HG03045 (cell line): ENCODE data around the gene TARS3.
"Not testable (repeated sequence)": the region's sequence is repeated elsewhere in the genome, so short reads cannot be mapped to it uniquely, and the experiment has no call there.

ENCODE experiments used
- ATAC-seq: cut with Tn5 transposase; IDR thresholded peaks from one replicate; pipeline ENCODE4 v1.9.1; 2021; ENCODE audit warnings: mild to moderate bottlenecking, moderate library complexity; ENCODE audit not compliant: unreplicated experiment

The TARS3 gene

DNA sequence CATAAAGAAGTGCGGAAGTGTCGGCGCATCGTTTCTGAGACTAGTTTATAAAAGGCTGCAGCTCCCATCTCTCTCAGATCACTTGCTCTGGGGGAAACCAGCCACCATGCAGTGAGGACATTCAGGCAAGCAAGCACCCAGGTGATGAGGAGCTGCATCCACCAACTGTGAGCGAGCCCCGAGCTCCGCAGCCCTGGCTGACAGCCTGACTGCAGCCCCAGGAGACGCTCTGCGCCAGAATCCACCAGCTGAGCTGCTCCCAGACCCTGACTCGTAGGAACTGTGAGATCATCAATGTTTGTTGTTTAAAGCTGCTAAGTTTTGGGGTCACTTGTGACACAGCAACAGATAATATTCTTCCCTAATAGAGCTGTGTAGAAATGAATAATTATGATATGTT lies 67.1 kb downstream of the TARS3 start:
- no peak for ATAC-seq

DNA sequence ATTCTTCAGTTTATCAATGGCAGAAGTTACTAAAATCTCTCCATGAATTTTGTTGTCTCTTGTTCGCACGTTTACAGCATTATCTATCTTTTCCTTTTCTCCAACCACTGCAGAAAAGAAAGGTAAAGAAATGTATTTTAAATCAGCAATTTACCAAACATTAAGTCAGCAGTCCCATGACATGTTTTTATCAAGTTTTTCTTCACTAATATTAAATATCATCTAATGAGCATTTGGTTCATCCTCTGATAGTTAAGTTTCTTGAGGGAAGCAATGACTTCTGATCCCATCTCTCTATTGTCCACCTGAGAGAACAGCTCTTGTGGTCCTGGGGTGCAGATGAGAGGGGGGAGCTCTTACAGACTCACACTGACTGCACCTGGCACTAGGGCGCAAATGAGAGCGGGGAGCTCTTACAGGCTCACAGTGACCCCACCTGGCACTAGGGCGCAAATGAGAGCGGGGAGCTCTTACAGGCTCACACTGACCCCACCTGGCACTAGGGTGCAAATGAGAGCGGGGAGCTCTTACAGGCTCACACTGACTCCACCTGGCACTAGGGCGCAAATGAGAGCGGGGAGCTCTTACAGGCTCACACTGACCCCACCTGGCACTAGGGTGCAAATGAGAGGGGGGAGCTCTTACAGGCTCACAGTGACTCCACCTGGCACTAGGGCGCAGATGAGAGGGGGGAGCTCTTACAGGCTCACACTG lies 69.5 kb downstream of the TARS3 start:
- ATAC-seq, result not testable (repeated sequence)

DNA sequence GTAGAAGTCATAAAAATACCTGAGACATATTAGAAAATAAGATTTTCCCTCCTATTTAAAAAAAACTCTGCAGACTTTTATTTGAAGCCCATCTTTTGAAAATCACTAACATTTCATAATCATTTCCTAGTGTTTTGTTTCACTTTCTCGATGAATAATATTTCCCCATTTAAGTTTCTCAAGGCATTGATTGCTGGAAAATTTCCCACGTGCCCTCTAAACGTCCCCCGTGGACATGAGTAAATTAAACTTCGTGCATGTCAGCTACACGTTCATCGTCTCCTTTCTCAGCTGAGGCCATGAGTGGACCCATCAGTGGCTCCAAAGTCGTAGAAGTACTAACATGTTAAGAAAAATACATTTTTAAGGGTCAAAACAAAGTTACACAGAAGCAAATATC lies 70.1 kb downstream of the TARS3 start:
- no peak for ATAC-seq

DNA sequence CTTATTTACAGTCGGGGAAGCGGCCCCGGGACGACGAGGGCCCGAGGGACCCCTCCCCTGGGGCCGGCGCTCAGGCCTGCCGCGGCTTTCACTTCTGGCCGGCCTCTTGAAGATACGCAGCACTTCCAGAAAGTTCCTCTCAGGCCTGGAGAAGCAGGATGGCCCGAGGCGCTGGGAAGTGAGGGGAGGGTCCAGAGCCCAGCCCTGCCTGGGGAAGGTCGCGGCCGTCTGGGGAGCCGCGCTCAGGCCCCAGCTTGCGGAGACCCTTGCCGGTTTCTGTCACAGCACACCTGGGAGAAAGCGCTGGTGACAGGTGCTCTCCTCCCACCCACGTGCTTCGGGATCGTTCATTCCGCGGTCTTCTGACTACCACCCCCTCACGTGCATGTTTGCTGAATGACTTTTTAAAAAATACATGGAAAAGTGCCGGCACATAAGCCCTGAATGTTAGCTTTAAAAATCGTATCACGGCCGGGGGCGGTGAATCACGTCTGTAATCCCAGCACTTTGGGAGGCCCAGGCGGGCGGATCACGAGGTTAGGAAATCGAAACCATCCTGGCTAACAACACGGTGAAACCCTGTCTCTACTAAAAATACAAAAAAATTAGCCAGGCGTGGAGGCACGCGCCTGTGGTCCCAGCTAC lies 71.4 kb downstream of the TARS3 start:
- no peak for ATAC-seq

DNA sequence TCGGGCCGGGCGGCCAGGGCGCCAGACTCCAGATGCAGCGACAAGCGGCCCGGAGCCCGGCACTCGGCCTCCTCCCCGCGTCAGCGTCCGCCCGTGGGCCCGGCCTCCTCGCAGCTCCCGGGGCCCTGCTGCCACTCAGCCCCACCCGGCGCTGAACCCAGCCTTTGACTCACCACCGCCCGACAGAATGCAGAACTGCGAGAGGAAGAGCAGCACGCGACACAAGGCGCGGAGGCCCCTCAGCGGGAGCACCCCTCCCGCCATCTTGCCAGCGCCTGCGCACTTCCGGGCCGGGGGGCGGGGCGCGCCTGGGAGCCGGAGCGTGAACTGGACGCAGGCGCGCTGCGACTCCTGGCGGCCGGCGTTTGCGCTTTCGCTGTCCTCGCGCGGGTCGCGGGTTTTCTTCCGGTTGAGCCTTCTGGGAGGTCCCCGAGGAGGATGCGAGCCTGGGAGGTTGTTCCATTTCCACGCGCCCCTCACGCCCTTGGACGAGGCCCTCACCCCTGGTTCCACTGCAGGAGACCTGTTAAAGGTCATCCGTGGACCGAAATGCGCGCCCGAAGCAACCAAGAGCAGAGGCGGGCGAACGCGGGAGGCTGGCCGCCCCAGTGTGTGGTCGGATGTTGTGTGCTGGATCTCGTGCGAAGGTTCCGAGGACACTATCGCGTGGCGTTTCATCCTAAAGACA lies 72.0 kb downstream of the TARS3 start, which contains the start of gene TM2D3:
TSS of gene TM2D3 (minus strand) at position 284 of the 688 bp plus-strand sequence. CDS start at position 264, 20 bp downstream.
- ATAC-seq, result peak; percentile 88

DNA sequence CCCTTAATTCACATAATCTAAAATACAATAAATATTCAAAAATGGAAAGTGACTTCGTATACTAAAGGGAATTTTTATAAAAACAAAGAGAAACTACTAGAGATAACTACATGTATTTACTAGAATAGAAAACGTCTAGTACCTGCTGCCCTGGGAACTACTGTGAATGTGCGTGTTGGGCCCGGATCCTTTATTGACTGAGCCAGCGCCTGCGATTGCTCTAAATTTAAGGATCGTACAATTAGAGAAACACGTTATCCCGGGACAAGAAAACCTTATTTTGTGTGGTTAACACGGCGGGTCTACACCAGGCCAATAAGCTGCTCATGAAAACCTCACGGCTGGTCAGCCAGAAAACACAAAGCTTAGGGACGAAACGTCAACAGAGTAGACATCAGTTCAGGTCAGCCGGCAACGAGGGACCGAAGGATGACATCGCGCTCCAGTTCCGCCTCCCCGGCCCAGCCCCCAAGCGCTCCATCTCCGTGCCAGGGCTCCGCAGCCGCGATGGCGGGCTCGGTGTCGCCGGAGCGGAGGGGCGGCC lies 72.6 kb downstream of the TARS3 start:
- ATAC-seq, result peak; percentile 49

DNA sequence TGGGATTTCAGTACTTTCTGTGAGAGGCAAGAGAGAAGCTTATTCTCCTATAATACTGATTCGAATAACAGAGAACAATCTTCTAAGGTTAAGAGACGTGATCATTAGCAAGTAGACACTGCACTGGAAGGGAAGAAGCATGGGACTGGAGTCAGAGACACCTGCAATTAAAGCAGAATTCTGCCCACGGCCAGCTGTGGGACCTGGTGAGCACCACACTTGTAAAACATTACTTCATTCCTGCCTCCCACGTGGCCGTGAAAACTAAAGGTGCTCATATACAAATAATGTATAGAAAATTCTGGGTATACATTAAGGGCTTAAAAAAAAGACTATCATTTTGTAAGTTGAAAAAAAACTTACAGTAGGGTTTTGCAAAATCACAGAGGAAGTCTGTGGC lies 74.1 kb downstream of the TARS3 start:
- ATAC-seq, result no peak

DNA sequence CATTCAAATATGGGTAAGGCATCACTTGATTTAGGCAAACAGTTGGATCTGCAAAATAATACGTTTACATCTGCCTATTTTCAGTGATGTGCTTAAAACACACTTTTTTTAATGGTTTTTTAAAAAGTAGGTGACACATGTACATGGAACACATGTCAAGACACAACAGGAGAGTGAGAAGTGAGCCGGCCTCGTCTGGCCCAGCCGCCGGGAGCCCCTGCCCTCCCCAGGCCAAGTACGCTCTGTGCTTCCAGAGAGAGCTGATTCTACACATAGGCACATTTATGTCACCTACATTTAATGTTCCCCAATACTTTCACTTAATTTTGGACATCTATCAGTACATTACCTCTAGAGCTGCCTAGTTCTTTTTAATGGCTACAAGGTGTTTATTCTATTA lies 75.9 kb downstream of the TARS3 start:
- ATAC-seq, result no peak

DNA sequence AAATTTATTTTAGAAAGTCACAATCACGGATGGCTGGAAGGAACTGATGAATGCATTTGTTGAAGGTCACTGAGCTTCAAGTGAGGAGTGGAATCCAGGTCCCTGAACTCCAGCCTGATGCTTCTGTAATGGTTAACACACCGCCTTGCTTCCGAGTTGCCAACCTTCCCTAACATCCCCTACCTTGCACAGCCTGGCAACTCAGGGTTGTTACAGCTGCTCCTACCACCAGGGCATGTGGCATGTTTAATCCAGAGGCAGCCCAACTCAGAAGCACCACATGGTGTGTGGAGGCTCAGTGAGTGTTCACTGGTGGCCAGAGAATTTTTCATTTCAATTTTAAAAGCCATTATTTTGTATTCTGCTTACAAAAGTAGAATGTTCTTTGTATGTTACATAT lies 77.0 kb downstream of the TARS3 start:
- no peak for ATAC-seq

DNA sequence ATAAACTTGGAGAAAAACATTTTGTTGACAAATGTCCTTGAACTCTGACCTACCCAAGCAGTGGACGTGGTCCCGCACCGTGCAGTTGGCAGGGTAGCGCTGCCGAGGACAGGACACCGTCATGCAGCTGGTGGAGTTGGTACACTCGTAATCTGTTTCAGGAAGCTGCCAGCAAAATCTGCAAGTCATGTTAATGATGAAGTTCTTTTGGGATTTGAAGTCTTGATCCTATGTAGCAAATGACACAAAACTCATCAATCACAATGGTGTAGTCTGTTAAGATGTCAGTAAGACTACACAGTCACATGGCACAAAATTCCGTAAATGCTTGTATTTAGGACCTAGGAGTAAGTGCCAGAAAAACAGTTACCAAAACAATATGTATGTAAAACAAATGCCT lies 77.6 kb downstream of the TARS3 start:
- no peak for ATAC-seq

DNA sequence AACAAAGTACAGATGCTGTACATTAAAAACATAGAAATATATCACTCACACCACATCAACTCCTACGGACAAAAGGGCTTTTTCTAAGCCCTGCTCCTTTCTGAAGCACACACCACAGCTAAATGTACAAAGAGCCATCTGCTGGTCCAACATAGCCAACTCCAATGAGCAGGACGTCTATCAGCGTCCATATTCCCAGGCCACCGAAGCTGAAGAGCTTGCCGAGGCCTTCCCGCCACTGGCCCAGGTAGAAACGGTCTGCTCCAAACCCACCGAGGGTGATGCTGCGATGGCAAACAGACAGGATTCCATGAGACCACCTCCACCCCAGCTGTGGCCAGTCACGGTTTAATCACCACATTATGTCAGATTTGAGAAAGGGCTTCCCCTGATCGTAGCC lies 81.9 kb downstream of the TARS3 start:
- no peak for ATAC-seq

DNA sequence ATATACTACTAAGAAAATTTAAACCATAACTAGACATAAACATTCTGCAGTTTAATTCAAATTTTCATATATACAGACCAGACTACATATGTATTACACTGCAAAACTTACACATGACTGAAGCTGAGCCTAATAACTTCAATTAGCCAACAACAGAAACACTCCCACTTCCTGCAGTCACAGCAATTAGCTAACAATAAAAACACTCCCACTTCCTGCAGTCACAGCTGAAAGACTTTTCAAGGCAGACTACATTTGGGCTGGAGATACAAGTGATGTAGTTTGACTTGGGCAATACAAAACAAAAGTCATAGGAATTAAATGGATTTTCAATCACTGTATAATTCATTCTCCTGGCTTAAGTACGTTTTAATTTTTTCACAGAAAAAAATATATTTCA lies 82.4 kb downstream of the TARS3 start:
- ATAC-seq, result no peak

DNA sequence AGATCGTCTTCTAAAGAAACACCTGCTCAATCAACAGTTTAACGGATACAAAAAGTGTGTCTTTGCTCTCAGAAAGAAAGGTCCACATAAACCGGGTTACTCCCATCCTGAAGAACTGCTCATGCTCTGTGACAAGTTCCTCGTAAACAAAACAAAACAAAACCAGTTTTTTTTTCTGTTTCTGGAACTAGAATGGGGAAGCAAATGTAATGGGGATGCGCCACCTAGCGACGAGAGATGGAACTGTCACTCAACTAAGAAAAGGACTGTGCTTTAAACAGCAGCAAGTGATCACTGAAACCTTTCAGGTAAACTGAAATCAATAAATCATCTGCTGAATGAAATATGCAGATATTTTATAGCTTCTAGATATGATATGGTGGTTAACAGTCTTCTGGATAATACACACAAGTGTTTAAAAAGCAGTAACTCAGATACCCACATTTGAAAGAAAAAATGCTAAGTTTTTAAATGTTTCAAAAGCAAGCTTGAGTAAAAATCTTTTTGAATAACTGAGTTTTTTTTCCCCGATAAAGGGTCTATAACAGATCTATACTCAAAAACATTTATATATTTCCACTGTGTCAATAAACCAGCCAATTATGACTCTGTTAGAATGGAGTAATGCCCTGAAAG lies 83.0 kb downstream of the TARS3 start:
- ATAC-seq, result peak; percentile 60

DNA sequence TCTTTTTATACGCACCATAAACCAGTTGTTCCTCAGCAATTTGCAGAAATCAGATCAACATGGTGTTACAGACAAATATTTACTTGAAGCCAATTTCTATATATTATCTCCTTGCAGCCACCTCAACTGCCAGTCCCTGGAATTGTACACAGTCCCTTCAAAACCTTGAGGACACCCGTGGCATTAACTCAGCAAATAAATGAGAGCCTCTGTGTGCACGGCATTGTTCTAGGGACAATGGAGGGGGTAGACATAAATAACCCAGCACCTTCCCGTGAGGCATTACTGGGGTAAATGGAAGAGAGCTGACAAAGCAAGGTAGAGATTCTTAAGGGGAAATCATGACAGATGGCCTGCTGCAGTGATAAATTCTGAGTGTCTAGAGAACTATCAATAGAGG lies 84.6 kb downstream of the TARS3 start:
- ATAC-seq, result no peak

DNA sequence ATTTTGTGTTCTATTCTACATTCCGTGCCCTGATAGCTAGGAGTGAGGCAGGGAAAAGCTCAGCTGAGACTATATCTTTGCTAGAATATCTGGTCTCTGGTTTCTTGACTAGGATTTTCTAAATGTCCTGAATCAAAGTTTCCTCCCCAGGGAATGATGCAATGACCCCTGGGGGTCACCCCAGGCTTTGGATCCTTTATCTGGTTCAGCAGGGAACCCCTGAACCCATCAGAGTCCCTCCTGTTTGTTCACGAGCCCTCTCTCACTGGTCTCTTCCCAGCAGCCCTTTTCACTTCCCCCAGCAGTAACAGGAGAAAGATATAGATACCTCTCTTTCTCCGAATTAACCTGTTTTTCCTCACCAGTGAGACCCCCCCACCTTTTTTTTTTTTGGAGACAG lies 86.4 kb downstream of the TARS3 start:
- no peak for ATAC-seq

DNA sequence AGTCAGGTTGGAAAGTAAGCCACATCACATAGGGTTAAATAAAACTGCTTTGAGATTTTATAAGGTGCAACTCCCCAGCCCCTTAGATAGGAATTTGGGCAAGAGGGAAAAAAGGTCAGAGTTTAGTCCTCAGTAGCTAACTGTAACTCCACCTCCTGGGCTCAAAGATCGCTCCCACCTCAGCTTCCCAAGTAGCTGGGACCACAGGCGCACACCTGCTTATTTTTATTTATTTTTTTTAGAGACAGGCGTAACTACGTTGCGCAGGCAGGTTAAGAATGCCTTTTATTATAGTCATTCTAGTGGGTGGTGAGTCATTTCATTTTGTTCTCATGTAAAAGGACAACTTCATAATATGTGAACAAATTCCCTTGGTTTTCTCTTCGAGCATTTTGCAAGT lies 86.8 kb downstream of the TARS3 start:
- ATAC-seq, result no peak

DNA sequence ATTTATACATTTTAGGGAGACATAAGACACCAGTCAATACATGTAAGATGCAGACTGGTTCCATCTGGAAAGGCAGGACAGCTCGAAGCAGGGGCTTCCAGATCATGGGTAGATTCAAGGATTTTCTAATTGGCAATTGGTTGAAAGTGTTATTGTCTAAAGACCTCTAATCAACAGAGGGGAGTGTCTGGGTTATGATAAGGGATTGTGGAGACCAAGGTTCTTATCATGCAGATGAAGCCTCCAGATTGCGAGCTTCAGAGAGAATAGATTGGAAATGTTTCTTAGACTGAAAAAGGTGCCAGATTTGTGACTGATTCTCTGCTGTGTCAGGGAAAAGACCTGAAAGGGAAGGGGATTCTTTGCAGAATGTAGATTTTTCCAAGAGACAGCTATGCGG lies 87.2 kb downstream of the TARS3 start:
- no peak for ATAC-seq

DNA sequence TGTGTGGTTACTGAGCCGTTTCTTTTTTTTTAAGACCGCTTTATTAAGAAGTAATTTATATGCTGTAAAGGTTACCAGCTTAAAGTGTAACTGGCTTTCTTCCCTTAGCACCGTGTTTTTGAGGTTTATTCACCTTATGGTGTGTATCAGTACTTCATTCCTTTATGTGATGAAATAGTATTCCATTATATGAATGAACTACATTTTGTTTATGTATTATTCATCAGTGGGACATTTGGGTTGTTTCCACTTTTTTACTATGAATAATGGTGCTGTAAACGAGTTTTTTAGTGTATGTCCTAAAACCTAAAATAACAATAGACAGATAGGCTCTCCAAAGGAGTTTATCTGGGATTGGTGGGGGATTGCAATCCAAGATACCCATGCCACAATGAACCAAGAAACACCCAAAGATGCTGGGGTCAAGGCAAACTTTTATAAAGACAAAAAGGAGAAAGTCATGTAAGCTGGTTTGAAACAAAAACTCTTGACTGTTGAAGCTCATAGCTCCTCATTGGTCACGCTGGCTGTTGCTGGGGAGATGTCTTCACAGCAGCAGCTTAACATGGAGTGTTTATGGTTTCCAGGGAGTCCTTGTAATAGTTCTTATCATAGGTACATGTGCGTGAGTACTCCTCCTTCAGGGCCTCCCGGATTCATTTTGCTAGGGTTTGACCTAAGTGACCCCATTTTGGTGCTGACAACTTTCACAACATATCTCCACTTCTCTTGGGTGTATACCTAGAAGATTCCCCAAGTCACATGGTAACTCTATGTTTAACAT lies 88.1 kb downstream of the TARS3 start:
- ATAC-seq, result no peak

DNA sequence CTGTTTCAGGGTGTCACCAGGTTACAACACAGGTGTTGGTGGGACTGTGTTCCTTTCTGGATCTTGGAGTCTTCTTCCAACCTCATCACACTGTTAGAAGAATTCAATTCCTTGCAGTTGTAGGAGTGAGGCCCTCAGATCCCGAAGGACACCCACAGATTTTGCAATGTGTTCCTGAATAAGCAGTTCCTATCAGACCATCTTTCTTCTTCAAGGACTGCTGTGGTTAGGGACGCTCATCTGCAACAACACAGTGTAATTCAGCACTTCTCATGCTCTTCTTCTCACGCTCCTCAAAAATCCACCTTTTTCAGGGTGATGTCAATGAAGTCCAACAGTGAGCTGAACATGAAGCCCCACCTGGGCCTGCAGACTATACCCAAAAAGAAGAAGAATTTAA lies 90.9 kb downstream of the TARS3 start:
- ATAC-seq, result no peak

DNA sequence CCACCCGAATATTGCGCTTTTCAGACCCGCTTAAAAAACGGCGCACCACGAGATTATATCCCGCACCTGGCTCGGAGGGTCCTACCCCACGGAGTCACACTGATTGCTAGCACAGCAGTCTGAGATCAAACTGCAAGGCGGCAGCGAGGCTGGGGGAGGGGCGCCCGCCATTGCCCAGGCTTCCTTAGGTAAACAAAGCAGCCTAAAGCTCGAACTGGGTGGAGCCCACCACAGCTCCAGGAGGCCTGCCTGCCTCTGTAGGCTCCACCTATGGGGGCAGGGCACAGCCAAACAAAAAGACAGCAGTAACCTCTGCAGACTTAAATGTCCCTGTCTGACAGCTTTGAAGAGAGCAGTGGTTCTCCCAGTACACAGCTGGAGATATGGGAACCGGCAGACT lies 97.5 kb downstream of the TARS3 start:
- ATAC-seq, result not testable (repeated sequence)

DNA sequence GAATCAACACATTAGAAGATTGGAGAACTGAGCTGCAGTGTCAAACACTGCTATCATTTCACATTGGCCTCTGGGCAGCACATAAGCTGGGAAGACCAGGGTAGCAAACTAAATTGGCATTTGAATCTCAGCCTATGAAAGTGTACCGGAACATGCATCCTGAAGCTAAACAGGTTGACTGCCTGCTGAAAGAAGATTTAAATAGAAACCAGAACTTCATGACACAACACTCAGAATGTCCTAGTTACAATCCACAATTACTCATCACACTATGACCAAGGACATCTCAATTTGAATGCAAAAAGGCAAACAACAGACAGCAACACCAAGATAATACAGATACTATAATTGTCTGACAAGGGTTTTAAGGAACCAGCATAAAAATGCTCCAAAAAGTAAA lies 98.3 kb downstream of the TARS3 start:
- no peak for ATAC-seq
